Upper lobe of left lung (tissue), 6 donors: ENCODE results near the gene AMIGO1. TPM values are rescaled to one million over a fixed set of nuclear protein-coding genes. Genes with fewer than 3 reads are reported as not detected.

Experiments
- ATAC-seq, 2 donors: fragments of 200-7000 bp; cut with Tn5 transposase; one replicate each; pipeline ENCODE4 v1.9.1; 2022; ENCODE audit warnings: mild to moderate bottlenecking in 2 of 2, moderate library complexity in 2 of 2; ENCODE audit not compliant: low FRiP score in 2 of 2
- DNase-seq, 2 donors: peaks; one replicate each; pipeline ENCODE4 v3.0.0-alpha.2; 2019 to 2020
- H3K27ac ChIP-seq, 4 donors: fragments of 200-600 bp; sonication (generic); one replicate each; pipeline ENCODE4 v1.5.1; 2016 to 2019
- H3K27me3 ChIP-seq, 4 donors: fragments of 200-600 bp; sonication (generic); one replicate each; pipeline ENCODE4 v1.5.1; 2017 to 2019
- H3K36me3 ChIP-seq, 4 donors: fragments of 200-600 bp; sonication (generic); one replicate each; pipeline ENCODE4 v1.5.1; 2016 to 2019
- H3K4me1 ChIP-seq, 4 donors: fragments of 200-600 bp; sonication (generic); one replicate each; pipeline ENCODE4 v1.5.1; 2018 to 2019
- H3K4me3 ChIP-seq, 4 donors: fragments of 200-600 bp; sonication (generic); one replicate each; pipeline ENCODE4 v1.5.1; 2017 to 2019; ENCODE audit warnings: mild to moderate bottlenecking in 2 of 4, moderate library complexity in 1 of 4
- H3K9me3 ChIP-seq, 4 donors: fragments of 200-600 bp; sonication (generic); one replicate each; pipeline ENCODE4 v1.5.1; 2018 to 2019
- EP300 ChIP-seq, 4 donors: sonication (generic); formaldehyde crosslinking; IDR thresholded peaks; one replicate each; pipeline ENCODE4 v1.5.1; 2017; ENCODE audit warnings: antibody characterized with exemption in 4 of 4, control low read depth in 2 of 4
- POLR2A ChIP-seq, 4 donors: fragments of 450-650 bp; IDR thresholded peaks; one replicate each; pipeline ENCODE4 v1.5.1; 2016 to 2017; ENCODE audit warnings: antibody characterized with exemption in 4 of 4, mild to moderate bottlenecking in 2 of 4
- POLR2AphosphoS5 ChIP-seq, 2 donors: sonication (generic); formaldehyde crosslinking; IDR thresholded peaks; one replicate each; pipeline ENCODE4 v1.5.1; 2017; ENCODE audit warnings: antibody characterized with exemption in 2 of 2
- whole genome bisulfite sequencing, 2 donors: methylation state at CpG; one replicate each; pipeline ENCODE4 v1.1.5; 2017 to 2018; 5-methylcytosine and 5-hydroxymethylcytosine counted together
- total RNA-seq, 6 donors: library from RNA; depleted of rRNA in 4 of 6; stranded (reverse); fragments of >200 nt in 4 of 6; gene quantifications; one replicate each; pipeline versions ENCODE4 v1.1.0 to v1.2.1, GENCODE V29; 2016 to 2021
- TF ChIP-seq, protein P1 (sequence below), 6 experiments: fragments of 450-650 bp in 4 of 6; fragments of 200-600 bp in 2 of 6; sonication (generic) in 2 of 6; IDR thresholded peaks; one replicate each; pipeline ENCODE4 v1.5.1; 2016 to 2019; ENCODE audit warnings: antibody characterized with exemption in 6 of 6
- donor health status: DM: no; HTN: no; CAD: no; lungs with moderate emphysema.
- donor health status: DM: no; HTN: yes; CAD: no; lungs with severe emphysema.

AMIGO1 gene
- total RNA-seq, 6 donors from 2014 or later: 1.0 to 11.8 (median 8.3) TPM

- TF ChIP-seq, protein P1, sequence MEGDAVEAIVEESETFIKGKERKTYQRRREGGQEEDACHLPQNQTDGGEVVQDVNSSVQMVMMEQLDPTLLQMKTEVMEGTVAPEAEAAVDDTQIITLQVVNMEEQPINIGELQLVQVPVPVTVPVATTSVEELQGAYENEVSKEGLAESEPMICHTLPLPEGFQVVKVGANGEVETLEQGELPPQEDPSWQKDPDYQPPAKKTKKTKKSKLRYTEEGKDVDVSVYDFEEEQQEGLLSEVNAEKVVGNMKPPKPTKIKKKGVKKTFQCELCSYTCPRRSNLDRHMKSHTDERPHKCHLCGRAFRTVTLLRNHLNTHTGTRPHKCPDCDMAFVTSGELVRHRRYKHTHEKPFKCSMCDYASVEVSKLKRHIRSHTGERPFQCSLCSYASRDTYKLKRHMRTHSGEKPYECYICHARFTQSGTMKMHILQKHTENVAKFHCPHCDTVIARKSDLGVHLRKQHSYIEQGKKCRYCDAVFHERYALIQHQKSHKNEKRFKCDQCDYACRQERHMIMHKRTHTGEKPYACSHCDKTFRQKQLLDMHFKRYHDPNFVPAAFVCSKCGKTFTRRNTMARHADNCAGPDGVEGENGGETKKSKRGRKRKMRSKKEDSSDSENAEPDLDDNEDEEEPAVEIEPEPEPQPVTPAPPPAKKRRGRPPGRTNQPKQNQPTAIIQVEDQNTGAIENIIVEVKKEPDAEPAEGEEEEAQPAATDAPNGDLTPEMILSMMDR (IDR thresholded peaks at IDR 0.05): no peak
- TF ChIP-seq POLR2AphosphoS5 (IDR thresholded peaks at IDR 0.05): no peak
- no peak for TF ChIP-seq POLR2A (IDR thresholded peaks at IDR 0.05)
- TF ChIP-seq EP300 (IDR thresholded peaks at IDR 0.05): no peak
- ATAC-seq (peak in 1 of 2 donors; percentile 28), DNase-seq (no peak)
- Histone ChIP-seq H3K9me3 (no peaks in the 10 kb centered on the region), H3K4me3 (peak overlapping the region; percentile 72 to 90 (median 81)), H3K36me3 (no peaks in the 10 kb centered on the region), H3K27me3 (no peaks in the 10 kb centered on the region), H3K4me1 (peaks cover 31 to 34% (median 31%) of the 10 kb centered on the region in 4 donors), H3K27ac (peak overlapping the region; percentile 94 to 98 (median 98))
- 9 to 11% methylated on average over 20 to 22 of the region's 22 CpGs for WGBS, 2 donors
Observed at GRCh38 chr1:109547463-109548320, 38.2 kb upstream of the AMIGO1 start.

DNA sequence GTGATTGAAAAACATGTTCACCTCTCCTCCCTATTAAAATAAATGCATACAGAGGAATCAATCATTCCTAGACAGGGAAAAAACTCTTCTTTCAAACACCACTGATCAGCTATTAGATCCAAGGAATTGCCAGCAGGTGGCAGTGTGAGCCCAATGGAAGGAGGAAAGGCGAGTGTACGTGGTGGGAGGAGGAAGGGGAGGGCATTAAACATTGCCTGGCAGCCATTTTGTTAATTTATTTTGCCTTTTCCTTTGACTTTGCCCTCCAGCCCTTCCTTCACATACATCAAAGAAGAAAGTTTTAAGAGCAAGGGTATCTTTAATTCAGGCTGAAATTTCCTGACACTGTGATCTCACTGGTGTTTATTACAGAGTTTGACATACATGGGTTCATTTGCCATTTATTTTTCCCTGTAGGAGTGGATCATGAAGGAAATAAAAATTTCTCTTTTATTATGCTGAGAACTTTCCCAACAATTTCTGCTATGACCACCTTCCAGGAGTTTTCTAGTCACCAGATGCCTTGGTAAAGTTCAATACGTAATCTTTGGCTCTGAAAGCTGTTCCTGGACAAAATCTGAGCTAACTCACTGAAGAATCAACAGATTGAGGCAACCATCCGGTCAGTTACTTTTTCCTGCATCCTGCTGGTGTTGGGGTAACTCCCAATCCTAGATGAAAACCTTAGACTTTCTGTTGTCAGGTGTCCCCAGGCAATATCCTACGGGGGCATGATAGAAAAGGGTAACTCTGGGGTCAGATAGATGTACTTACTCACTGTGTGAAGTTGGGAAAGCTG, 37.0 kb upstream of the AMIGO1 start:
- H3K4me1 ChIP-seq: peaks cover 28 to 34% (median 30%) of the 10 kb centered on the region in 4 donors
- H3K9me3 ChIP-seq: no peaks in the 10 kb centered on the region
- DNase-seq: peak in 1 of 2 donors; percentile 90
- peak overlapping the region; percentile 94 to 98 (median 98) for H3K27ac ChIP-seq
- peak overlapping the region in 3 of 4 donors; percentile 74 to 90 (median 88) for H3K4me3 ChIP-seq
- no peak for TF ChIP-seq POLR2AphosphoS5 (IDR thresholded peaks at IDR 0.05)
- TF ChIP-seq, protein P1 (IDR thresholded peaks at IDR 0.05): peak; percentile 63 to 87 (median 84)
- no peaks in the 10 kb centered on the region for H3K27me3 ChIP-seq
- H3K36me3 ChIP-seq: no peaks in the 10 kb centered on the region
- ATAC-seq: peak; percentile 81
- WGBS, 2 donors: 33 to 43% methylated on average over 5 of the region's 5 CpGs

DNA sequence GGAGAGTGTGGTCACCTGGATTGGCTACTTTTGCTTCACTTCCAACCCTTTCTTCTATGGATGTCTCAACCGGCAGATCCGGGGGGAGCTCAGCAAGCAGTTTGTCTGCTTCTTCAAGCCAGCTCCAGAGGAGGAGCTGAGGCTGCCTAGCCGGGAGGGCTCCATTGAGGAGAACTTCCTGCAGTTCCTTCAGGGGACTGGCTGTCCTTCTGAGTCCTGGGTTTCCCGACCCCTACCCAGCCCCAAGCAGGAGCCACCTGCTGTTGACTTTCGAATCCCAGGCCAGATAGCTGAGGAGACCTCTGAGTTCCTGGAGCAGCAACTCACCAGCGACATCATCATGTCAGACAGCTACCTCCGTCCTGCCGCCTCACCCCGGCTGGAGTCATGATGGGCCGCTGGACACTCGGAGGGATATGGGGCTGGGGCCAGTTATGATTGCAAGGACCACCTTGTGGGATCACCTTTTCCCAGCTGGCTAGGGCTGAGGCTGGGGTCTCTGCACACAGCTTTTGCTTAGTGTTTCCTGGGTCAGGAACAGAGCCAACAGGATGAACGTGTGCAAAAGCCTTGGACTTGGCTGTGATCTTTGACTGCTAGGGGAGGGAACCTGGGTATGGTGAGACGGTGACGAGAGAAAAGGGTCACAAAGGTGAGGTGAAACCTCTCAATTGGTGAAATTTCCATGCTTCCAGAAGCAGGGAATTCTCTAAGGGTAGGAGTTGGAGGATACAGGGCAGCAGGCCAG, 34.6 kb upstream of the AMIGO1 start:
- TF ChIP-seq EP300 (IDR thresholded peaks at IDR 0.05) (no peak), POLR2AphosphoS5 (IDR thresholded peaks at IDR 0.05) (no peak)
- TF ChIP-seq, protein P1 (IDR thresholded peaks at IDR 0.05): no peak
- H3K9me3 ChIP-seq: no peaks in the 10 kb centered on the region
- H3K4me3 ChIP-seq: no peak overlapping the region
- no peak for DNase-seq
- 76 to 85% methylated on average over 7 to 14 of the region's 14 CpGs for WGBS, 2 donors
- H3K4me1 ChIP-seq: peaks cover 11 to 15% (median 13%) of the 10 kb centered on the region in 4 donors
- H3K36me3 ChIP-seq: no peaks in the 10 kb centered on the region
- H3K27me3 ChIP-seq: no peaks in the 10 kb centered on the region
- no peak for ATAC-seq
- no peak overlapping the region for H3K27ac ChIP-seq

DNA sequence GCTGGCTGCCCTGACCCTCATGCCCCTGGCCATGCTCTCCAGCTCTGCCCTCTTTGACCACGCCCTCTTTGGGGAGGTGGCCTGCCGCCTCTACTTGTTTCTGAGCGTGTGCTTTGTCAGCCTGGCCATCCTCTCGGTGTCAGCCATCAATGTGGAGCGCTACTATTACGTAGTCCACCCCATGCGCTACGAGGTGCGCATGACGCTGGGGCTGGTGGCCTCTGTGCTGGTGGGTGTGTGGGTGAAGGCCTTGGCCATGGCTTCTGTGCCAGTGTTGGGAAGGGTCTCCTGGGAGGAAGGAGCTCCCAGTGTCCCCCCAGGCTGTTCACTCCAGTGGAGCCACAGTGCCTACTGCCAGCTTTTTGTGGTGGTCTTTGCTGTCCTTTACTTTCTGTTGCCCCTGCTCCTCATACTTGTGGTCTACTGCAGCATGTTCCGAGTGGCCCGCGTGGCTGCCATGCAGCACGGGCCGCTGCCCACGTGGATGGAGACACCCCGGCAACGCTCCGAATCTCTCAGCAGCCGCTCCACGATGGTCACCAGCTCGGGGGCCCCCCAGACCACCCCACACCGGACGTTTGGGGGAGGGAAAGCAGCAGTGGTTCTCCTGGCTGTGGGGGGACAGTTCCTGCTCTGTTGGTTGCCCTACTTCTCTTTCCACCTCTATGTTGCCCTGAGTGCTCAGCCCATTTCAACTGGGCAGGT, 33.9 kb upstream of the AMIGO1 start:
- H3K4me3 ChIP-seq: no peak overlapping the region
- no peaks in the 10 kb centered on the region for H3K27me3 ChIP-seq
- no peak overlapping the region for H3K27ac ChIP-seq
- 80% methylated on average over 17 to 24 of the region's 24 CpGs for WGBS, 2 donors
- H3K4me1 ChIP-seq: peaks cover 11 to 15% (median 13%) of the 10 kb centered on the region in 4 donors
- no peaks in the 10 kb centered on the region for H3K36me3 ChIP-seq
- DNase-seq (peak in 1 of 2 donors; percentile 57), ATAC-seq (no peak)
- H3K9me3 ChIP-seq: no peaks in the 10 kb centered on the region
- TF ChIP-seq POLR2A (IDR thresholded peaks at IDR 0.05) (no peak), EP300 (IDR thresholded peaks at IDR 0.05) (no peak), POLR2AphosphoS5 (IDR thresholded peaks at IDR 0.05) (no peak)
- TF ChIP-seq, protein P1 (IDR thresholded peaks at IDR 0.05): no peak
